Measurements from ENCODE around the gene COIL. TPM values are rescaled to one million over a fixed set of nuclear protein-coding genes. Genes with fewer than 3 reads are reported as not detected.

COIL gene
- total and polyA plus RNA-seq, 2 of the 13 experiments (the other 11 are each of a cell fraction or from before 2014, with no cell fraction given), result 8.1 to 29.4 TPM

- no peak for TF ChIP-seq ZBTB33 (CRISPR knock-in tag; IDR thresholded peaks at IDR 0.05)
- peak; percentile 95 for TF ChIP-seq DR1 (CRISPR knock-in tag; IDR thresholded peaks at IDR 0.05)
- TF ChIP-seq ZNF740 (CRISPR knock-in tag; IDR thresholded peaks at IDR 0.05), result peak; percentile 93
- TF ChIP-seq ARNT (IDR thresholded peaks at IDR 0.05), result no peak
- no peak for TF ChIP-seq U2AF2 (IDR thresholded peaks at IDR 0.05; ENCODE audit: low read depth, low read length)
- TF ChIP-seq PATZ1 (CRISPR knock-in tag; IDR thresholded peaks at IDR 0.05), result peak; percentile 89
- TF ChIP-seq KAT8 (CRISPR knock-in tag; IDR thresholded peaks at IDR 0.05), result peak; percentile 83
- peak; percentile 87; the same call in 1 of the 2 replicates for TF ChIP-seq AFF4 (CRISPR knock-in tag; IDR thresholded peaks at IDR 0.05)
- TF ChIP-seq PHB2 (IDR thresholded peaks at IDR 0.05; ENCODE audit: partially characterized antibody), result no peak
- TF ChIP-seq ATAD3A (CRISPR knock-in tag; IDR thresholded peaks at IDR 0.05), result no peak
- TF ChIP-seq MATR3 (CRISPR knock-in tag; IDR thresholded peaks at IDR 0.05), result no peak
- TF ChIP-seq NFYB (CRISPR knock-in tag; IDR thresholded peaks at IDR 0.05), result peak; percentile 6; the same call in 1 of the 2 replicates
- TF ChIP-seq RBFOX2 (IDR thresholded peaks at IDR 0.05; ENCODE audit: low read depth, low read length), result peak; percentile 100
- 0 out of 2 replicates have a peak, but pooled peaks have one; percentile 40 for TF ChIP-seq MYNN (CRISPR knock-in tag; IDR thresholded peaks at IDR 0.05; ENCODE audit: low read depth)
- no peak; the same call in none of the 2 replicates for TF ChIP-seq KLF11 (CRISPR knock-in tag; IDR thresholded peaks at IDR 0.05)
- TF ChIP-seq ZBTB39 (CRISPR knock-in tag; IDR thresholded peaks at IDR 0.05), result peak; percentile 75; the same call in 1 of the 2 replicates
- peak; percentile 71 for TF ChIP-seq TFDP2 (CRISPR knock-in tag; IDR thresholded peaks at IDR 0.05)
- TF ChIP-seq SALL1 (CRISPR knock-in tag; IDR thresholded peaks at IDR 0.05), result peak; percentile 78
These were observed 46.8 kb downstream of the COIL start, which contains the start of gene TRIM25 (continued) for GRCh38 chr17:56913867-56914580.
